WERI-Rb-1 (cell line): Measurements from ENCODE around the gene ASCC2.

ENCODE experiments used
- DNase-seq: peaks from one replicate; pipeline ENCODE4 v3.0.0-alpha.2; 2020
- H3K27ac ChIP-seq: fragments of 250-450 bp; sonication (Bioruptor Pico); 2 replicates; pipeline ENCODE4 v1.5.1; 2020; ENCODE audit warnings: mild to moderate bottlenecking, moderate library complexity
- H3K27me3 ChIP-seq: fragments of 250-450 bp; sonication (Bioruptor Pico); 2 replicates; pipeline ENCODE4 v1.5.1; 2021; ENCODE audit warnings: mild to moderate bottlenecking, low read depth, moderate library complexity; ENCODE audit not compliant: insufficient read depth, severe bottlenecking
- H3K36me3 ChIP-seq: fragments of 250-450 bp; sonication (Bioruptor Pico); 2 replicates; pipeline ENCODE4 v1.5.1; 2020; ENCODE audit warnings: mild to moderate bottlenecking, moderate library complexity
- H3K4me3 ChIP-seq: 2 replicates; pipeline ENCODE4 v1.5.1; 2011; ENCODE audit warnings: low read depth, mild to moderate bottlenecking, control low read depth, low read length
- H3K9me3 ChIP-seq: fragments of 250-450 bp; sonication (Bioruptor Pico); 2 replicates; pipeline ENCODE4 v1.5.1; 2021; ENCODE audit warnings: mild to moderate bottlenecking, moderate library complexity; ENCODE audit not compliant: severe bottlenecking
- CTCF ChIP-seq: IDR thresholded peaks from 2 replicates; pipeline ENCODE4 v1.5.1; 2011; ENCODE audit warnings: low read depth, mild to moderate bottlenecking, control low read depth, inconsistent platforms, low read length

The ASCC2 gene

GRCh38 chr22:29837741-29838598, at the start of gene ASCC2:
Gene ASCC2, minus strand, starts transcription at chr22:29838274. Its CDS starts 5,949 bp downstream, at chr22:29832325.
- Histone ChIP-seq H3K27ac (peak within 1 kb of the TSS; percentile 66), H3K36me3 (peaks cover 16% of the 10 kb centered on the region), H3K9me3 (no peaks in the 10 kb centered on the region), H3K27me3 (no peaks in the 10 kb centered on the region), H3K4me3 (peak within 1 kb of the TSS; percentile 95)
- DNase-seq: peak; percentile 99
- no peak for TF ChIP-seq CTCF

GRCh38 chr22:29887358-29887757, 49.3 kb upstream of the ASCC2 start:
- TF ChIP-seq CTCF: no peak
- no peaks in the 10 kb centered on the region for H3K27me3 ChIP-seq
- no peak overlapping the region for H3K27ac ChIP-seq
- no peak overlapping the region for H3K4me3 ChIP-seq
- no peak for DNase-seq
- H3K36me3 ChIP-seq: no peaks in the 10 kb centered on the region; the same call in 1 of the 2 replicates
- no peaks in the 10 kb centered on the region for H3K9me3 ChIP-seq

GRCh38 chr22:29886596-29886995, 48.5 kb upstream of the ASCC2 start:
- DNase-seq: no peak
- no peak for TF ChIP-seq CTCF
- H3K4me3 ChIP-seq: no peak overlapping the region
- no peaks in the 10 kb centered on the region; the same call in 1 of the 2 replicates for H3K36me3 ChIP-seq
- no peaks in the 10 kb centered on the region for H3K27me3 ChIP-seq
- no peaks in the 10 kb centered on the region for H3K9me3 ChIP-seq
- H3K27ac ChIP-seq: no peak overlapping the region

GRCh38 chr22:29885610-29886009, 47.5 kb upstream of the ASCC2 start:
- no peak for TF ChIP-seq CTCF

GRCh38 chr22:29883775-29884097, 45.7 kb upstream of the ASCC2 start:
- peak overlapping the region; percentile 96 for H3K4me3 ChIP-seq
- peak overlapping the region; percentile 98 for H3K27ac ChIP-seq
- H3K27me3 ChIP-seq: no peaks in the 10 kb centered on the region
- no peaks in the 10 kb centered on the region; the same call in 1 of the 2 replicates for H3K36me3 ChIP-seq
- DNase-seq: no peak
- TF ChIP-seq CTCF: no peak
- peaks cover 4% of the 10 kb centered on the region for H3K9me3 ChIP-seq

More at GRCh38 chr22:29885610-29886009, 47.5 kb upstream of the ASCC2 start:
- Histone ChIP-seq H3K27ac (no peak overlapping the region), H3K36me3 (no peaks in the 10 kb centered on the region; the same call in 1 of the 2 replicates), H3K4me3 (no peak overlapping the region), H3K9me3 (no peaks in the 10 kb centered on the region), H3K27me3 (no peaks in the 10 kb centered on the region)
- no peak for DNase-seq
